Measurements from ENCODE around the gene JAG2. TPM values are rescaled to one million over a fixed set of nuclear protein-coding genes. Genes with fewer than 3 reads are reported as not detected.

JAG2 gene
- total RNA-seq, 1 experiment from 2014 or later: 12.2 TPM

DNA sequence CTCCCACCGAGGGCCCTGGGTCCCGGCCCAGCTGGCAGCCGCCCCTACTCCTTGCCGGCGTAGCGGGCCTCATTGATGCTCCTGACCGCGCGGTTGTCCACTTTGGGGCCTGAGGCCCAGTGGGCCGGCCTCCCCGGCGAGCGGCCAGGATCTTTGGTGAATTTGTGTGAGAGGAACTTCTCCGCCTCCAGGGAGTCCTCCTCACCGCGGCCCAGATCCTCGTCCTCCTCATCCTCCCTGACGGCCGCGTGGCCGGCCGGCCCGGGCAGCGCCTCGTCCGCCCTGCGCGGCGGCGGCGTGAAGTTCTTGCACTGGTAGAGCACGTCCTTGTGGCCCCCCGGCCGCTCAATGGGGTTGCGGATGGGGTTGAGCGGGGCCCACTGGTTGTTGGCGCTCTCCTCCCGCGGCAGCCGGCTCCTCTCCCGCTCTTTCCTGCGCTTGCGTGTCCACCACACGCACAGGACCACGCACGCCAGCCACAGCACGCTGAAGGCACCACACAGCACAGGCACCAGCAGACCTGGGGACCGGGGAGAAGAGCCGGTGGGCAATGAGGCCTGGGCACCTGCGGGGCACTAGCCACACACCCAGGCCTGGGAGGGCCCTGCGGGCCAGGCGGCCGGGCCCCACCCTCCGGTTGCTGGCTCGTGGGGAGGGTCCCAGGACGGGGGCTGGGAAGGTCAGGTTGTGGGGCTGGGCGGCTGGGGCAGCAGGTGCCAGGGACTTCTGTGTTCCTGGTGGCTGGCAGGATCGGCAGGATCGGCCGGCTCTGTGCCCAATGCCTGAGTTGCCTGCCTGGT, 25.7 kb downstream of the JAG2 start:
- H3K4me1 Mint-ChIP-seq: no peaks in the 10 kb centered on the region
- TF ChIP-seq, protein P1, sequence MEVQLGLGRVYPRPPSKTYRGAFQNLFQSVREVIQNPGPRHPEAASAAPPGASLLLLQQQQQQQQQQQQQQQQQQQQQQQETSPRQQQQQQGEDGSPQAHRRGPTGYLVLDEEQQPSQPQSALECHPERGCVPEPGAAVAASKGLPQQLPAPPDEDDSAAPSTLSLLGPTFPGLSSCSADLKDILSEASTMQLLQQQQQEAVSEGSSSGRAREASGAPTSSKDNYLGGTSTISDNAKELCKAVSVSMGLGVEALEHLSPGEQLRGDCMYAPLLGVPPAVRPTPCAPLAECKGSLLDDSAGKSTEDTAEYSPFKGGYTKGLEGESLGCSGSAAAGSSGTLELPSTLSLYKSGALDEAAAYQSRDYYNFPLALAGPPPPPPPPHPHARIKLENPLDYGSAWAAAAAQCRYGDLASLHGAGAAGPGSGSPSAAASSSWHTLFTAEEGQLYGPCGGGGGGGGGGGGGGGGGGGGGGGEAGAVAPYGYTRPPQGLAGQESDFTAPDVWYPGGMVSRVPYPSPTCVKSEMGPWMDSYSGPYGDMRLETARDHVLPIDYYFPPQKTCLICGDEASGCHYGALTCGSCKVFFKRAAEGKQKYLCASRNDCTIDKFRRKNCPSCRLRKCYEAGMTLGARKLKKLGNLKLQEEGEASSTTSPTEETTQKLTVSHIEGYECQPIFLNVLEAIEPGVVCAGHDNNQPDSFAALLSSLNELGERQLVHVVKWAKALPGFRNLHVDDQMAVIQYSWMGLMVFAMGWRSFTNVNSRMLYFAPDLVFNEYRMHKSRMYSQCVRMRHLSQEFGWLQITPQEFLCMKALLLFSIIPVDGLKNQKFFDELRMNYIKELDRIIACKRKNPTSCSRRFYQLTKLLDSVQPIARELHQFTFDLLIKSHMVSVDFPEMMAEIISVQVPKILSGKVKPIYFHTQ (CRISPR knock-in tag; IDR thresholded peaks at IDR 0.05): no peak
- TF ChIP-seq NR2C2 (CRISPR knock-in tag; IDR thresholded peaks at IDR 0.05) (no peak), FOXJ3 (CRISPR knock-in tag; IDR thresholded peaks at IDR 0.05; ENCODE audit: borderline replicate concordance) (no peak), ESRRA (CRISPR knock-in tag; IDR thresholded peaks at IDR 0.05; ENCODE audit: borderline replicate concordance) (no peak), HMGA2 (CRISPR knock-in tag; IDR thresholded peaks at IDR 0.05) (no peak), JUN (CRISPR knock-in tag; IDR thresholded peaks at IDR 0.05) (no peak), ELF4 (CRISPR knock-in tag; IDR thresholded peaks at IDR 0.05; ENCODE audit: low read depth) (no peak), NFYB (CRISPR knock-in tag; conservative IDR thresholded peaks at IDR 0.05; ENCODE audit: low read depth) (no peak), SP1 (CRISPR knock-in tag; conservative IDR thresholded peaks at IDR 0.05) (no peak), GTF2I (CRISPR knock-in tag; conservative IDR thresholded peaks at IDR 0.05) (no peak), PRRX2 (CRISPR knock-in tag; IDR thresholded peaks at IDR 0.05) (no peak), KAT7 (CRISPR knock-in tag; IDR thresholded peaks at IDR 0.05; ENCODE audit: borderline replicate concordance) (no peak), RORB (CRISPR knock-in tag; IDR thresholded peaks at IDR 0.05) (no peak)
- TF ChIP-seq, protein P2, sequence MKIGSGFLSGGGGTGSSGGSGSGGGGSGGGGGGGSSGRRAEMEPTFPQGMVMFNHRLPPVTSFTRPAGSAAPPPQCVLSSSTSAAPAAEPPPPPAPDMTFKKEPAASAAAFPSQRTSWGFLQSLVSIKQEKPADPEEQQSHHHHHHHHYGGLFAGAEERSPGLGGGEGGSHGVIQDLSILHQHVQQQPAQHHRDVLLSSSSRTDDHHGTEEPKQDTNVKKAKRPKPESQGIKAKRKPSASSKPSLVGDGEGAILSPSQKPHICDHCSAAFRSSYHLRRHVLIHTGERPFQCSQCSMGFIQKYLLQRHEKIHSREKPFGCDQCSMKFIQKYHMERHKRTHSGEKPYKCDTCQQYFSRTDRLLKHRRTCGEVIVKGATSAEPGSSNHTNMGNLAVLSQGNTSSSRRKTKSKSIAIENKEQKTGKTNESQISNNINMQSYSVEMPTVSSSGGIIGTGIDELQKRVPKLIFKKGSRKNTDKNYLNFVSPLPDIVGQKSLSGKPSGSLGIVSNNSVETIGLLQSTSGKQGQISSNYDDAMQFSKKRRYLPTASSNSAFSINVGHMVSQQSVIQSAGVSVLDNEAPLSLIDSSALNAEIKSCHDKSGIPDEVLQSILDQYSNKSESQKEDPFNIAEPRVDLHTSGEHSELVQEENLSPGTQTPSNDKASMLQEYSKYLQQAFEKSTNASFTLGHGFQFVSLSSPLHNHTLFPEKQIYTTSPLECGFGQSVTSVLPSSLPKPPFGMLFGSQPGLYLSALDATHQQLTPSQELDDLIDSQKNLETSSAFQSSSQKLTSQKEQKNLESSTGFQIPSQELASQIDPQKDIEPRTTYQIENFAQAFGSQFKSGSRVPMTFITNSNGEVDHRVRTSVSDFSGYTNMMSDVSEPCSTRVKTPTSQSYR (CRISPR knock-in tag; IDR thresholded peaks at IDR 0.05): no peak
- no peaks in the 10 kb centered on the region for H3K27me3 Mint-ChIP-seq (ENCODE audit: low read depth)
- CTCF ChIA-PET: no interaction called here
- H3K4me3 Mint-ChIP-seq: no peak overlapping the region
- no peak overlapping the region for H3K27ac Mint-ChIP-seq
- POLR2A ChIA-PET: no interaction called here
- peak; percentile 8 for DNase-seq (ENCODE audit: low spot score)
- peaks cover 11% of the 10 kb centered on the region for H3K9me3 Mint-ChIP-seq
- no peak for ATAC-seq
- H3K36me3 Mint-ChIP-seq: peaks cover 21% of the 10 kb centered on the region

DNA sequence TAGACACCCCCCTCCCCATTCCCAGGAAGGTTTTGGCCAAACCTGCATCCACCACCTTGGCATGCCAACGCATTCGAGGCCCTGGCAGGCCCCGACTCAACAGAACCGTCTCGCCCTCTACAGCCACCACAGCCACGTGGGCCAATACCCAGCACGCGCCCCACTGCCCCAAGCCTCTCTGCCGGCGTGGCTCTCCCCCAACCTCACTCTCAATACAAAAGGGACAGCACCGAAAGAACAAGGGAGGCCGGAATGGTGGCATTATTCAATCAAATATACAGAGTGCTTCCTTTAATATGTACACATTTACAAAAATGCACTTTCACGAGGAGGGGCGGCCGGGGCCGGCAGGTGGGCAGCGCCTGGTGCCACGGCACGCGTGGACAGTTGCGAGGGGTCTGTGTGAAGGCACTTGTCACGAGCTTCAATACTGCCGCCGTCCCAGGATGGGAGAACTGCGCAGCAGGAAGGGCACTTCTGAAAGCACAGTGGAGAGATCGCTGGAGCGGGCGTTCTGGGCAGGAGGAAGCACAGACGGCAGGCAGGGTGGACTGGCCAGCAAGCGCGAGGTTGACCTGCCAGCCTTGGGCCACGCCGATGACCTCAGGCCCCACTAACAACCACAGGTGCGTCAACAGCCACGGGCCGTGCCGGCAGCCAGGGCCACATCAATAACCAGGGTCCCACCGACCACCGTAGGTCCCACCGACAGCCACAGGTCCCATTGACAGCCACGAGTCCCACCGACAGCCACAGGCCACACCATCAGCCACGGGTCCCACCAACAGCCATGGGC, 26.9 kb downstream of the JAG2 start:
- Mint-ChIP-seq H3K27ac (no peak overlapping the region), H3K4me1 (no peaks in the 10 kb centered on the region), H3K9me3 (peaks cover 11% of the 10 kb centered on the region)

More for the DNA sequence above, 26.9 kb downstream of the JAG2 start:
- no peaks in the 10 kb centered on the region for H3K27me3 Mint-ChIP-seq (ENCODE audit: low read depth)
- no peak for TF ChIP-seq ZNF396 (CRISPR knock-in tag; IDR thresholded peaks at IDR 0.05; ENCODE audit: borderline replicate concordance)
- TF ChIP-seq, protein P3, sequence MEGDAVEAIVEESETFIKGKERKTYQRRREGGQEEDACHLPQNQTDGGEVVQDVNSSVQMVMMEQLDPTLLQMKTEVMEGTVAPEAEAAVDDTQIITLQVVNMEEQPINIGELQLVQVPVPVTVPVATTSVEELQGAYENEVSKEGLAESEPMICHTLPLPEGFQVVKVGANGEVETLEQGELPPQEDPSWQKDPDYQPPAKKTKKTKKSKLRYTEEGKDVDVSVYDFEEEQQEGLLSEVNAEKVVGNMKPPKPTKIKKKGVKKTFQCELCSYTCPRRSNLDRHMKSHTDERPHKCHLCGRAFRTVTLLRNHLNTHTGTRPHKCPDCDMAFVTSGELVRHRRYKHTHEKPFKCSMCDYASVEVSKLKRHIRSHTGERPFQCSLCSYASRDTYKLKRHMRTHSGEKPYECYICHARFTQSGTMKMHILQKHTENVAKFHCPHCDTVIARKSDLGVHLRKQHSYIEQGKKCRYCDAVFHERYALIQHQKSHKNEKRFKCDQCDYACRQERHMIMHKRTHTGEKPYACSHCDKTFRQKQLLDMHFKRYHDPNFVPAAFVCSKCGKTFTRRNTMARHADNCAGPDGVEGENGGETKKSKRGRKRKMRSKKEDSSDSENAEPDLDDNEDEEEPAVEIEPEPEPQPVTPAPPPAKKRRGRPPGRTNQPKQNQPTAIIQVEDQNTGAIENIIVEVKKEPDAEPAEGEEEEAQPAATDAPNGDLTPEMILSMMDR (IDR thresholded peaks at IDR 0.05): no peak
- TF ChIP-seq MYBL2 (CRISPR knock-in tag; IDR thresholded peaks at IDR 0.05): no peak
- no peak for TF ChIP-seq ZNF317 (CRISPR knock-in tag; IDR thresholded peaks at IDR 0.05; ENCODE audit: borderline replicate concordance, low read depth)
- TF ChIP-seq, protein P4, sequence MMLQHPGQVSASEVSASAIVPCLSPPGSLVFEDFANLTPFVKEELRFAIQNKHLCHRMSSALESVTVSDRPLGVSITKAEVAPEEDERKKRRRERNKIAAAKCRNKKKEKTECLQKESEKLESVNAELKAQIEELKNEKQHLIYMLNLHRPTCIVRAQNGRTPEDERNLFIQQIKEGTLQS (CRISPR knock-in tag; conservative IDR thresholded peaks at IDR 0.05): no peak
- ATAC-seq (no peak), DNase-seq (ENCODE audit: low spot score) (peak; percentile 5)
- peaks cover 21% of the 10 kb centered on the region for H3K36me3 Mint-ChIP-seq
- H3K4me3 Mint-ChIP-seq: no peak overlapping the region
- POLR2A ChIA-PET: no interaction called here
- CTCF ChIA-PET: no interaction called here

Data from WTC11 (cell line).